GM19025 (cell line): ENCODE results near the gene ETS2.

Experiments used
- ATAC-seq: cut with Tn5 transposase; IDR thresholded peaks from one replicate; pipeline ENCODE4 v1.9.1; 2021; ENCODE audit warnings: mild to moderate bottlenecking, low read depth, moderate library complexity; ENCODE audit not compliant: unreplicated experiment

ETS2 gene

GRCh38 chr21:38800046-38800758 lies 5.5 kb upstream of the ETS2 start:
- ATAC-seq: no peak

- ATAC-seq: no peak
Measured at GRCh38 chr21:38800924-38801744, 4.6 kb upstream of the ETS2 start.

DNA sequence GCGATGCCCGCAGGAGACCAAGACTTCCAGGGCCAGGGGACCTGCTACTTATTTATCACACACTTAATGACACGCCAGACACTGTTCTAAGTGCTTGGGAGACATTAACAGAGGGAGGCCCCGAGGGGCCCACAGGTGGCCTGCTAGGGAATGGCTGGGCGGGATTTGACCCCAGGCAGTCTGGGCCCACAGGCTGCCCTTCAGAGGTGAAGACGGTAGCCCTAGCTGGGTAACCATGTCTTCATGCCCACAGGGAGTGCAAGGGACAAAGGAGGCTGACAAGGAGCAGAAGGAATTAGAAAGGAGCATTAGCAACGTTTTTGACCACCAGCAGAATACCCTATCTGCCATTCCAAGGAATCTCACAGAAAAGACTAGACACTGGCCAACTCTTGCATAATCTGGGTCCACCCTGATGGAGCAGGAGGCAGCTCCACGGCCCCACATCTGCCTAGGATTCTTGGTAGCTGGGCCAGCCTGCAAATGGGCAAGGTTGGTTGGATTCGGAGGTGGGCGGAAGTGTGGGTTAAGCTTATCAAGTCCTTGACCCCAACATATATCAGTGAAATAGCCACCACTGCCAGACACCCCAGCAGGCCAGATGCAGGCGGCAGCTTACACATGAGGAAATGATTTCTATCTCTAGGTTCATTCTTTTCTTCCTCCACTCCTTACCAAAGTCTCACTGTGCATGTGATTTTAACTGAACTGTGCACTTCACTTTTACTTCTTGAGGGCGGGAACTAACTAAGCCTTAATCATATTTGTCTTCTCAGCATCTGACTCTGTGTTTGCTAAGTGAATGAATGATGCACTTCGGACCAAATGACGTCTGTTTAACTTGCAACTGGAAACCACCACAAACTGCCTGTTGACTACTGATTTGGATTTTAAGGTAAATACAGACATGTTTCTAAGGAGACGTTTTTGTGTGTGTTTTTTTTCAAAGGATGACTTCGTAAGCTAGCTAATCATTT lies 3.4 kb upstream of the ETS2 start:
- ATAC-seq: no peak

DNA sequence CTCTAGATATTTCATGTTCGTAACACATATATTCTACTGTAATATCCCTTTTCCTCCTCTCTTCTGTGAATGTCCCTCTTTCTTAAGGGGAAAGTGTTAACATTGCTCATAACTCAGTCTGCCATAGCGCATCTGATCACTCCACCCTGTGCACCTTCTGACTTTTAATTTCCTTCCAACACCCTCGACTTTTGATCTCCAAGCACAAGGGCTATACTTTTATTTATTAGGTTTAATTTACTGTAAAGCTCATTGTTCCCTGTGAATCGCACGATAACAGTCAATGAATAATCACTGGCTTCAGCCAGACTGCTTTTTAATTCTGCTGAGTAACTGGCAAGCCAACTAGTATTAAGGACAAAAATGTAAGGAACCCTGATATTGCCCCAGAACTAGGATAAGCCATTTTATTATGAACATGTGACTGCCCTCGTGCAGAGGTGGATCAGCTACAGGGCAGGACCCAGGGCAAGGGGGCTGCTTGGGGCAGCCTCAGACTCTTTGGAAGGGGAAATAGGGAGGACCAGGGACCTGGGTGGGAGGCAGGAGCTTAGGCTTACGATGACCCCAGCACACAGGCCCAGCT lies 2.6 kb upstream of the ETS2 start:
- ATAC-seq: no peak

GRCh38 chr21:38804030-38804788 lies 1.5 kb upstream of the ETS2 start:
- ATAC-seq: no peak

GRCh38 chr21:38804789-38805327 lies 871 bp upstream of the ETS2 start:
- no peak for ATAC-seq

DNA sequence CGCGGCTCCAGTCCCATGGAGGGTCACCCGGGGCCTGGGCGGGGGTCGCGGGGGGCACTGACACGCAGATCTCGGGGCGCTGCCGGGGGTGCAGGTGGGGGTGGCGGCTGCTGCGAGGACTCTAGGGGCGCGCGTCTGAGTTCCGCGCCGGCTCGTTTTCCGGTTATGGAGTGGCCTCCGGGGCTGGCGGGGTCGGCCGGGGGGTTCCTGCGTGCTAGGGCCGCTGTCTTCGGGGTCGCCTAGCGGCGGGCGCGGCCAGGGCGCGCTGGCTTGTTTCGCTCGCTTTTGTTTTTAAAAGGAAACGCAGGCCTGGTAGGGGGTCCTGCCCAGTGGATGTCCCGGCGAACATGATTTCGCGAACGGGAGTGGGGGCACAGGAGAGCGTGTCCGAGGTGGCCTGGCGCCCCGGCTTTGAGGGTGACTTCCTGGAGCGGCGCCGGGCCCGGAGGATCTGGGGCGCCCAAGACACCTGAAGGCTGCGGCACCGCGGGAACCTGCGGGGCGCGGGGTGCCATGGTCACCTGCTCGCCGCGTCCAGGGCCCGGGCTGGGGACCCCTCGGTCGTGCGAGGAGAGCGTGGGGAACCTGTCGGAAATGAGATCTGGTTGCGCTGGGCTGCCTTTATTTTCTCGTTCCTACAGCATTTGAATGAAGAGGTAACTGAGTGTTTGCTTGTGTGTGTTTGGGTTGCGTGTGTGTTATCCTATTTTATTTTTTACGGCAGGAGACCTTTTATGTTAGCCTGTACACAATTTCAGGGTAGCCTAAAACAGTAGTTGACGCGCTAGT lies 618 bp downstream of the ETS2 start:
- ATAC-seq: no peak

GRCh38 chr21:38806942-38807284 lies 1.2 kb downstream of the ETS2 start:
- no peak for ATAC-seq

GRCh38 chr21:38807441-38807871 lies 1.7 kb downstream of the ETS2 start:
- no peak for ATAC-seq

GRCh38 chr21:38807986-38808385 lies 2.3 kb downstream of the ETS2 start:
- ATAC-seq: no peak

DNA sequence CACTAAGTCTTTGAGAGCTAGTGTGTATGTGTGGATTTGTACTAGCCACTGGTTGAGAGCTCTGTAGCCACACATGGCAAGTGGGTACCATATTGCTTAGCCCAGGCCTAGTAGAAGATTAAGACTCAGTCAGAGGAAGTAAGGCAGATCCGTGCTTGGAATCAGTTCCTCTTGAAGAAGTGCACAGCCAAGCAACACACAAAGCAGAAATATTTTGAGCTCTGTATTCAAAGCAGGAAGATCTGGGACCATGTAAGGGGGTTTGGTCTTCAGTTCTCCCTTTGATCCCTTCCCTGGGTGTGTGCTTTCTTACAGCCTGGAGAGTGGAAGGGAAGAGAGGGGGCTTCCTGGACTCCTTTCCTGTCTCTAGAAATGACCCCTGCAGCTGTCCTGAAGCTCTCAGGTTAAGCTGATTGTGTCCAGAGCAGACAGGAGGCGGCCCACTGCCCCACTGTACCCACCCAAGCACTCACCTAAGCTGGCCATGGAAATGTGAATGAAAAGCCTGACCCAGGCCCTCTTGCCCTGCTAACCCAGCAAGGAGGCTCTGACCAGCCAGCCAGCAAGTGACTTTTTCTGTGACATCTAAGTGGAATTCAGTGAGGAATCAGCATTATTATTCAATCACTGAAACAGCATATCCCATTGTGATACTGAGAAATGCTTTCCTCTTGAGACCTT lies 3.6 kb downstream of the ETS2 start:
- no peak for ATAC-seq

- ATAC-seq: no peak
Measured at GRCh38 chr21:38810034-38810825, 4.5 kb downstream of the ETS2 start.

GRCh38 chr21:38810826-38811164 lies 5.1 kb downstream of the ETS2 start:
- no peak for ATAC-seq

- ATAC-seq: no peak
Measured at GRCh38 chr21:38811257-38811656, 5.5 kb downstream of the ETS2 start.

- no peak for ATAC-seq
Measured at GRCh38 chr21:38813143-38813542, 7.4 kb downstream of the ETS2 start.

GRCh38 chr21:38813547-38813946 lies 7.8 kb downstream of the ETS2 start:
- no peak for ATAC-seq
